WERI-Rb-1 (cell line): ENCODE measurements around the gene SPATA6L.
"Not testable (repeated sequence)": the region's sequence is repeated elsewhere in the genome, so short reads cannot be mapped to it uniquely, and the experiment has no call there.

ENCODE experiments used
- DNase-seq: peaks from one replicate; pipeline ENCODE4 v3.0.0-alpha.2; 2020
- H3K27ac ChIP-seq: fragments of 250-450 bp; sonication (Bioruptor Pico); 2 replicates; pipeline ENCODE4 v1.5.1; 2020; ENCODE audit warnings: mild to moderate bottlenecking, moderate library complexity
- H3K27me3 ChIP-seq: fragments of 250-450 bp; sonication (Bioruptor Pico); 2 replicates; pipeline ENCODE4 v1.5.1; 2021; ENCODE audit warnings: mild to moderate bottlenecking, low read depth, moderate library complexity; ENCODE audit not compliant: insufficient read depth, severe bottlenecking
- H3K36me3 ChIP-seq: fragments of 250-450 bp; sonication (Bioruptor Pico); 2 replicates; pipeline ENCODE4 v1.5.1; 2020; ENCODE audit warnings: mild to moderate bottlenecking, moderate library complexity
- H3K4me3 ChIP-seq: 2 replicates; pipeline ENCODE4 v1.5.1; 2011; ENCODE audit warnings: low read depth, mild to moderate bottlenecking, control low read depth, low read length
- H3K9me3 ChIP-seq: fragments of 250-450 bp; sonication (Bioruptor Pico); 2 replicates; pipeline ENCODE4 v1.5.1; 2021; ENCODE audit warnings: mild to moderate bottlenecking, moderate library complexity; ENCODE audit not compliant: severe bottlenecking
- TF ChIP-seq, protein P1 (sequence below): IDR thresholded peaks from 2 replicates; pipeline ENCODE4 v1.5.1; 2011; ENCODE audit warnings: low read depth, mild to moderate bottlenecking, control low read depth, inconsistent platforms, low read length

Gene SPATA6L

DNA sequence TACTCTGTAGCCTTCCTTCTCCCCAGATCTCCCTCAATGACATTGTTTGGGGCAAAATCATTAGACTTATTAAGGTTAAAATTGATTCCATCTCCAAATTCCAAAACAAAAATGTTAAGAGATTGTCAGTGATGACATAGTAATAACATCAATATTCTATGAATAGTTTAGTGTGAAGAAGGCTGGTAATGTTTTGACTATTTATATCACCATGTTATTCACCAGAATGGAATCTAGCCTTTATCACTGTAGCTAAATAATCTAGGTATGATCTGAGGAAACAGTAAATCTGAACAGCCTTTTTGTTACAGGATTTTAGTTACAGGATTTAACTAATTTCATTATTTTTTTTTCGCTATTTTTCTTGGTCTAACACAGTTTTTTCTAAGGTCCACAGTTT is 5.1 kb downstream of the SPATA6L start:
- DNase-seq = no peak
- TF ChIP-seq, protein P1, sequence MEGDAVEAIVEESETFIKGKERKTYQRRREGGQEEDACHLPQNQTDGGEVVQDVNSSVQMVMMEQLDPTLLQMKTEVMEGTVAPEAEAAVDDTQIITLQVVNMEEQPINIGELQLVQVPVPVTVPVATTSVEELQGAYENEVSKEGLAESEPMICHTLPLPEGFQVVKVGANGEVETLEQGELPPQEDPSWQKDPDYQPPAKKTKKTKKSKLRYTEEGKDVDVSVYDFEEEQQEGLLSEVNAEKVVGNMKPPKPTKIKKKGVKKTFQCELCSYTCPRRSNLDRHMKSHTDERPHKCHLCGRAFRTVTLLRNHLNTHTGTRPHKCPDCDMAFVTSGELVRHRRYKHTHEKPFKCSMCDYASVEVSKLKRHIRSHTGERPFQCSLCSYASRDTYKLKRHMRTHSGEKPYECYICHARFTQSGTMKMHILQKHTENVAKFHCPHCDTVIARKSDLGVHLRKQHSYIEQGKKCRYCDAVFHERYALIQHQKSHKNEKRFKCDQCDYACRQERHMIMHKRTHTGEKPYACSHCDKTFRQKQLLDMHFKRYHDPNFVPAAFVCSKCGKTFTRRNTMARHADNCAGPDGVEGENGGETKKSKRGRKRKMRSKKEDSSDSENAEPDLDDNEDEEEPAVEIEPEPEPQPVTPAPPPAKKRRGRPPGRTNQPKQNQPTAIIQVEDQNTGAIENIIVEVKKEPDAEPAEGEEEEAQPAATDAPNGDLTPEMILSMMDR = no peak
- Histone ChIP-seq H3K27me3 (no peaks in the 10 kb centered on the region), H3K36me3 (0 out of 2 replicates have a peak, but pooled peaks cover 3% of the 10 kb centered on the region), H3K4me3 (no peak overlapping the region), H3K9me3 (no peaks in the 10 kb centered on the region), H3K27ac (no peak overlapping the region)

DNA sequence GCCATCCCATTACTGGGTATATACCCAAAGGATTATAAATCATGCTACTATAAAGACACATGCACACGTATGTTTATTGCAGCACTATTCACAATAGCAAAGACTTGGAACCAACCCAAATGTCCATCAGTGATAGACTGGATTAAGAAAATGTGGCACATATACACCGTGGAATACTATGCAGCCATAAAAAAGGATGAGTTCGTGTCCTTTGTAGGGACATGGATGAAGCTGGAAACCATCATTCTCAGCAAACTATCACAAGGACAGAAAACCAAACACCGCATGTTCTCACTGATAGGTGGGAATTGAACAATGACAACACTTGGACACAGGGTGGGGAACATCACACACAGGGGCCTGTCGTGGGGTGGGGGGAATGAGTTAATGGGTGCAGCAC is 5.6 kb downstream of the SPATA6L start:
- H3K27ac ChIP-seq, H3K27me3 ChIP-seq, DNase-seq, H3K9me3 ChIP-seq, H3K4me3 ChIP-seq, H3K36me3 ChIP-seq: not testable (repeated sequence)

DNA sequence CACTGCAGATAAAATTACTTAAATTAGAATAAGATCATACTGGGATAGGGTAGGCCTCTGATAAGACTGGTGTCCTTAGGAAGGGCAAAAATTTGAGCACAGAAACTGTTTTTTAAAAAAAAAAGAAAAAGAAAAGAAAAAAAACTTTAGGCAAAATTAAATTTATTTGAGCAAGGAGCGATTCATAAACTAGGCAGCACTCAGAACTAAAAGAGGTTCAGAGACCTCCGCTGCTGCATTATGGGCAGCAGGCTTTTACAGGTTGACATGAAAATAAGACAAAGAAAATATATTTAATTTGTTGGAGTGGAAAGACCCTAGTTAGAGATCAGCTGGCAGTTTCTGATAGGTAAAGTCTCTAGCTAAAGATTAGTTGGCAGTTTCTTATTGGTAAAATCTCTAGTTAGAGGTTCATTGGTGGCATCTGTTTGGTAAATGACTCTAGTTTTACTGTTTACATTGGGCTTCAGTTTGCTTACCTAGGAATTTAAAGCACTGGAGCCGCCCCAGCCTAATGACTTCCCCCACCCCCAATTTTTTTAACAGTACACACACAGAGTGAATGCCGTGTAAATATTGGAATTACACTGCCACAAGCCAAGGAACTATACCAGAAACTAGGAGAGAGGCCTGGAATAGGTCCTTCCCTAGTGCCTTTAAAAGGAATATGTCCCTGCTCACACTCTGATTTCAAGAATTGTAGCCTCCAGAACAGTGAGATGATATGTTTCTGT is 8.7 kb downstream of the SPATA6L start:
- 0 out of 2 replicates have a peak, but pooled peaks cover 3% of the 10 kb centered on the region for H3K36me3 ChIP-seq
- no peak overlapping the region for H3K4me3 ChIP-seq
- no peaks in the 10 kb centered on the region for H3K27me3 ChIP-seq
- no peaks in the 10 kb centered on the region for H3K9me3 ChIP-seq
- H3K27ac ChIP-seq = no peak overlapping the region
- no peak for DNase-seq
- TF ChIP-seq, protein P1 = no peak

DNA sequence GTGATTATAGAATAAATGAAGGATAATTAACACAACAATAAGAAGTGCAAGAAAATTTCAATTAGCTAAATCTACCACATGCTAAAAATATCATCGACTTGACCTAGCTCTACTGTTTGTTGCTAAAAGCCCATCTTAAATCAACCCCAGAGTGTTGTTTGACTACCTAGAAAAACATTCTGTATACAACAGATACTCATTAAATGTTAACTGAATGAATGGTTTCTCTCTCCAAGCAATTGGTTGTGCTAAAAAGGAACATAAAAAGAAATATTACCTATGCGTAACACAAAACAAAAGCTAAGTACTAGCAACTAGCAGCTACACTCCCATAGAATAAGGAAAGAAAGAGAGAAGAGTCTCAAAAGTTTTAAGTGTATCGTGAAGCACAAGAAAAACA is 9.7 kb downstream of the SPATA6L start:
- Histone ChIP-seq H3K27me3 (no peaks in the 10 kb centered on the region), H3K4me3 (no peak overlapping the region), H3K9me3 (no peaks in the 10 kb centered on the region), H3K36me3 (no peaks in the 10 kb centered on the region), H3K27ac (no peak overlapping the region)
- TF ChIP-seq, protein P1 = no peak
- no peak for DNase-seq

DNA sequence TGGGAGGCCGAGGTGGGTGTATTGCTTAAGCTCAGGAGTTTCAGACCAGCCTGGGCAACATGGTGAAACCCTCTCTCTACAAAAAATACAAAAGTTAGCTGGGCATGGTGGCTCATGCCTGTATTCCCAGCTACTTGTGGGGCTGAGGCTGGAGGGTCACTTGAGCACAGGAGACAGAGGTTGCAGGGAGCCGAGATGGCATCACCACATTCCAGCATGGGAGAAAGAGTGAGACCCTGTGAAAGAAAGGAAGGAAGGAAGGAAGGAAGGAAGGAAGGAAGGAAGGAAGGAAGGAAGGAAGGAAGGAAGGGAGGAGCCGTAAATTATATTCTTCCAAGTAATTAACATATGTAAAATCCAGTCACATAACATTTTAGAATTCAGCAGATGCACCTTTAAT is 10.1 kb downstream of the SPATA6L start:
- not testable (repeated sequence) for H3K9me3 ChIP-seq, DNase-seq, H3K4me3 ChIP-seq, H3K27ac ChIP-seq, H3K27me3 ChIP-seq, H3K36me3 ChIP-seq

DNA sequence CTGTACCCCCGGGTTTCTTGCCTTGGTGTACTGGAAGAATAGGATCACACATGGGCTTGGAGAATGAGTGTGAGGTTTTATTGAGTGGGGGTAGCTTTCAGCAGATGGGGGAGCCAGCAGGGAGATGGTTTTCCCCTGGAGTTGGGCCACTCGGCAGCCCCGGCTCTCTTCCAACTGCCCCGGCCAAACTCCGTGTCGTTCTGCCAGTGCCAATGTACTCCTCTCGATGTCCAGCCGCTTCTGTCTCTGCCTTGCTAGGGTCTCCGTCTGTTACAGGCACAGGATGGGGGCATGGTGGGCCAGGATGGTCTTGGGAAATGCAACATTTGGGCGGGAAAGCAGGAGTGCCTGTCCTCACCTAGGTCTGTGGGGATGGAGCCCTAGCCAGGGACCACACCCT is 11.7 kb downstream of the SPATA6L start:
- Histone ChIP-seq H3K4me3 (no peak overlapping the region), H3K9me3 (no peaks in the 10 kb centered on the region), H3K27ac (no peak overlapping the region), H3K36me3 (no peaks in the 10 kb centered on the region), H3K27me3 (no peaks in the 10 kb centered on the region)
- DNase-seq = no peak
- TF ChIP-seq, protein P1 = no peak

DNA sequence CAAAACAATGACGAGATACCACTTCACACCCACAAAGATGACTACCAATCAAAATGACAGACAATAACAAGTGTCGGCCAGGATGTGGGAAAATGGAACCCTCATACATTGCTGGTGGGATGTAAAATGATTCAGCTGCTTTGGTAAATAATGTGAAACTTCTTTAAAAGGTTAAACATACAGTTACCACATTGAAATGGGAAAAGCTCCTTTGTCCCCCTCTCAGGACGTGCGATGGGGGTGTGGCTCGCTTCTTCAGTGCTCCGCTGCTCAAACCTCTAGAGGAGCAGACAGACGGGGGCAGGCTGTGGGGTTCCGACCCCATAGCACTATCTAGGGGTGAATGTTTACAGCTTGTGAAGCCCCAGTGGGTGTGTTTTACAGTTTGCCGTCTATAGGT is 12.2 kb downstream of the SPATA6L start:
- no peaks in the 10 kb centered on the region for H3K9me3 ChIP-seq
- no peak overlapping the region for H3K4me3 ChIP-seq
- no peak overlapping the region for H3K27ac ChIP-seq
- no peaks in the 10 kb centered on the region for H3K36me3 ChIP-seq
- TF ChIP-seq, protein P1 = no peak
- H3K27me3 ChIP-seq = no peaks in the 10 kb centered on the region
- DNase-seq = no peak
